ENCODE results near the gene AP2S1. TPM values are rescaled to one million over a fixed set of nuclear protein-coding genes. Genes with fewer than 3 reads are reported as not detected.

Gene AP2S1
- total RNA-seq, 1 donor from 2014 or later, result 165 TPM

DNA sequence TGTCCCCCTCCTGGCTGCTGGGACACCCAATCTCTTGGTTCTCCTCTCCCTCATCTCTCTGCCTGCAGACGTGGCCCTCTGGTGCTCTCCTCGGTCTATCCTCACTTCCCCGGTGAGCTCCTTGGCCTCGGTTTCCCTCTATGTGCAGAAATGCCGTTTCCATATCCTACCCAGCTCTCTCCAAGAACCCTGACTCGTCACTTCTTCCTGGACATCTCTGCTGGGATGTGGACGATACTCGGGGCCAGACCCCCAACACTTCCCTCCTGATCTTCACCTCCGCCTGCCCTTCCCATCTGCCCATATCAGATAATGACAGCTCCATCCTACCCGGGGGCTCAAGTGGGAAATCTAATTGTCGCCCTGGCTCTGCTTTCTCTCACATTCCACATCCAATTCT is 7.9 kb downstream of the AP2S1 start:
- Mint-ChIP-seq H3K4me1 (peaks cover 3% of the 10 kb centered on the region), H3K36me3 (ENCODE audit: low read depth) (peaks cover 2% of the 10 kb centered on the region), H3K27ac (ENCODE audit: unreplicated experiment) (no peak overlapping the region), H3K27me3 (ENCODE audit: low read depth) (no peaks in the 10 kb centered on the region), H3K9me3 (no peaks in the 10 kb centered on the region), H3K4me3 (no peak overlapping the region)
- DNase-seq (ENCODE audit: low read depth, low spot score), result no peak
- TF ChIP-seq, protein P1, sequence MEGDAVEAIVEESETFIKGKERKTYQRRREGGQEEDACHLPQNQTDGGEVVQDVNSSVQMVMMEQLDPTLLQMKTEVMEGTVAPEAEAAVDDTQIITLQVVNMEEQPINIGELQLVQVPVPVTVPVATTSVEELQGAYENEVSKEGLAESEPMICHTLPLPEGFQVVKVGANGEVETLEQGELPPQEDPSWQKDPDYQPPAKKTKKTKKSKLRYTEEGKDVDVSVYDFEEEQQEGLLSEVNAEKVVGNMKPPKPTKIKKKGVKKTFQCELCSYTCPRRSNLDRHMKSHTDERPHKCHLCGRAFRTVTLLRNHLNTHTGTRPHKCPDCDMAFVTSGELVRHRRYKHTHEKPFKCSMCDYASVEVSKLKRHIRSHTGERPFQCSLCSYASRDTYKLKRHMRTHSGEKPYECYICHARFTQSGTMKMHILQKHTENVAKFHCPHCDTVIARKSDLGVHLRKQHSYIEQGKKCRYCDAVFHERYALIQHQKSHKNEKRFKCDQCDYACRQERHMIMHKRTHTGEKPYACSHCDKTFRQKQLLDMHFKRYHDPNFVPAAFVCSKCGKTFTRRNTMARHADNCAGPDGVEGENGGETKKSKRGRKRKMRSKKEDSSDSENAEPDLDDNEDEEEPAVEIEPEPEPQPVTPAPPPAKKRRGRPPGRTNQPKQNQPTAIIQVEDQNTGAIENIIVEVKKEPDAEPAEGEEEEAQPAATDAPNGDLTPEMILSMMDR (conservative IDR thresholded peaks at IDR 0.05), result no peak

DNA sequence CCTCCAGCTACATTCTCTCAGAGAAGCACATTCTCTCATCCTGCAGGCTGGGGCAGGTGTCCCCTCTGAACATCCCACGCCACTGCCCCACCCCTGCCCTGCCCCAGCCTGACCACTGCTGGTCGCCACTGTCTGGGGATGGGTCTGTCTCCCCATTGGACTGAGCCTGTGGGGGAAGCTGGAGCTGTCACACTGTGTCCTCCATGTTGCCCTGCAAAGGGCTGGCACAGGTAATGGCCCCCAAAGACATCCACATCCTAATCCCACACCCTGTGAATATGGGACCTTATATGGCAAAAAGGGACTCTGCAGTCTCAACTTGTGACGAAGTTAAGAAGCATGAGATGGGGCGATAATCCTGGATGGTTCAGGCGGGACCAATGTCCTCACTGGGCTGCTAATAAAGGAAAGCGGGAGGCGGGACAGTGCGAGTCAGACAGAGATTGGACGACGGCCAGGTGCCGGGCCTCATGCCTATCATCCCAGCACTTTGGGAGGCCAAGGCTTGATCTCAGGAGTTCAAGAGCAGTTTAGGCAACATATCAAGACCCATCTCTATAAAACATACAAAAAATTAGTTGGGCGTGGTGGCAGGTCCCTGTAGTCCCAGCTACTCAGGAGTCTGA is 9.1 kb downstream of the AP2S1 start:
- no peaks in the 10 kb centered on the region for H3K27me3 Mint-ChIP-seq (ENCODE audit: low read depth)
- peaks cover 2% of the 10 kb centered on the region for H3K36me3 Mint-ChIP-seq (ENCODE audit: low read depth)
- H3K27ac Mint-ChIP-seq (ENCODE audit: unreplicated experiment), result no peak overlapping the region
- H3K9me3 Mint-ChIP-seq, result no peaks in the 10 kb centered on the region
- TF ChIP-seq, protein P1 (conservative IDR thresholded peaks at IDR 0.05), result no peak
- no peak for DNase-seq (ENCODE audit: low read depth, low spot score)
- H3K4me1 Mint-ChIP-seq, result no peaks in the 10 kb centered on the region
- no peak overlapping the region for H3K4me3 Mint-ChIP-seq

DNA sequence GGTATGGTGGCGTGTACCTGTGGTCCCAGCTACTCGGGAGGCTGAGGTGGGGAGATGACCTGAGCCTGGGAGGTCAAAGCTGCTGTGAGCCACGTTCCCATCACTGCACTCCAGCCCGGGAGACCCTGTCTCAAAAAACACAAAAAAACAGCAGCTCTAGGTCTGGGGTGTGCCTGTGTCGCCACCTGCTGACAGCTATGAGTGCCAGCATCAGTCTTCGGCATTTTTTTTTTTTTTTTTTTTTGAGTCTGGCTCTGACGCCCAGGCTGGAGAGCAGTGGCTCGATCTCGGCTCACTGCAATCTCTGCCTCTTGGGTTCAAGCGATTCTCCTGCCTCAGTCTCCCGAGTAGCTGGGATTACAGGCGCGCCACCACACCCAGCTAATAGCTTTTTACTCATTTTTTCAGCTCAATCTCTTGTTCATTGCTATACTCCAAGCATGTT is 10.1 kb downstream of the AP2S1 start:
- Mint-ChIP-seq H3K4me1 (no peaks in the 10 kb centered on the region), H3K27ac (ENCODE audit: unreplicated experiment) (no peak overlapping the region), H3K4me3 (no peak overlapping the region), H3K36me3 (ENCODE audit: low read depth) (peaks cover 2% of the 10 kb centered on the region), H3K27me3 (ENCODE audit: low read depth) (no peaks in the 10 kb centered on the region), H3K9me3 (no peaks in the 10 kb centered on the region)
- TF ChIP-seq, protein P1 (conservative IDR thresholded peaks at IDR 0.05), result peak; percentile 95
- DNase-seq (ENCODE audit: low read depth, low spot score), result peak; percentile 46

DNA sequence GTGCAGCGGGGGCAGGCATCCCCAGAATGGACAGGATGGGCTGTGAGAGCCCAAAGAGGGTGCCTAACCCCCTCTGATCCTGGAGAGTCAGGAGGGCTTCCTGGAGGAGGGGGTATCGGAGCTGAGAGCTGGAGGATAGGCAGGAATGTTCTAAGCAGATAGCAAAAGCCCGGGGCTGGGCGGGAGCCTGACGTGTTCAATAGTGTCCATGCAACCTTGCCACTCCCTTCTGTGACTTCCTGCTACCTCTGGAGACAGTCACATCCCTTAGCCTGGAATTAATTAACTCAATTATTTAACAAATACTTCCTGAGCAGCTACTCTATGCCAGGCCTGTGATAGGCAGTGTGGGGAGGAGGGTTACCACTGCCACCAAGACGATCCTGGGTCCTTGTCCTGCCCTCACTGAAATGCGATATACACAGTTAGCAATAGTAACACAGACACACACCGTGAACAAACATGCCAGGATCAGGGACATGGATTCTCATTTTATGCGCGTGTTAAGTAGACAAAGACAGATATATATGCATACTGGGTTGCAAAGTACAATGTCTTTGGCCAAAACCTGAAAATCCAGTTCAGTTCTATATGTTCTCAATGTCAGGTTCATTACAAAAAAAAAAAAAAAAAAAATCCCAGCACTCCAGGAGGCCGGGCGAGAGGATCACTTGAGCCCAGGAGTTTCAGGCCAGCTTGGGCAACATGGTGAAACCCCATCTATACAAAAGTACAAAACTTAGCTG is 10.7 kb downstream of the AP2S1 start:
- H3K27ac Mint-ChIP-seq (ENCODE audit: unreplicated experiment), result peak overlapping the region; percentile 67
- H3K36me3 Mint-ChIP-seq (ENCODE audit: low read depth), result peaks cover 2% of the 10 kb centered on the region
- no peak overlapping the region for H3K4me3 Mint-ChIP-seq
- H3K4me1 Mint-ChIP-seq, result no peaks in the 10 kb centered on the region
- no peak for DNase-seq (ENCODE audit: low read depth, low spot score)
- H3K9me3 Mint-ChIP-seq, result no peaks in the 10 kb centered on the region
- H3K27me3 Mint-ChIP-seq (ENCODE audit: low read depth), result no peaks in the 10 kb centered on the region
- TF ChIP-seq, protein P1 (conservative IDR thresholded peaks at IDR 0.05), result no peak

DNA sequence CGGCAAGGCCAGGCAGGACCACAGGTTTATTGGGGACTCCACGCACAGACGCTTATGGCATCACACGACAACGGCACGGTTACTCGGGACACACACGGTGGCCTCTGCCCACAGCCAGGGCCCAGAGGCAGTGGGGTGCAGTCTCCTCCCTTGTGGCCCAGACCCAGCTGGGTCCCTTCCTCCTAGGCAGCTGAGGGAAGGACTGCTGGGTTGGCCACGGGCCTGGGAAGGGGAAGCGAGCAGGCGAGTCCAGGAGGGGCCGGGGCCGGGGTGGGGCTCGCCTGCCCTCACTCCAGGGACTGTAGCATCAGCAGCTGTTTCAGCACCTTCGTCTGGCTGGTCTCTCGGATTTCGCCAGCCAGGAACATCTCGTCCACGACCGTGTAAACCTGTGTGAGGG is 12.5 kb downstream of the AP2S1 start:
- H3K36me3 Mint-ChIP-seq (ENCODE audit: low read depth), result no peaks in the 10 kb centered on the region
- H3K27ac Mint-ChIP-seq (ENCODE audit: unreplicated experiment), result no peak overlapping the region
- H3K4me3 Mint-ChIP-seq, result no peak overlapping the region
- no peaks in the 10 kb centered on the region for H3K4me1 Mint-ChIP-seq
- H3K9me3 Mint-ChIP-seq, result no peaks in the 10 kb centered on the region
- TF ChIP-seq, protein P1 (conservative IDR thresholded peaks at IDR 0.05), result no peak
- no peak for DNase-seq (ENCODE audit: low read depth, low spot score)
- H3K27me3 Mint-ChIP-seq (ENCODE audit: low read depth), result no peaks in the 10 kb centered on the region
